ENCODE measurements around the gene FTCDNL1.

Gene FTCDNL1

GRCh38 chr2:199850718-199851500, at the start of gene FTCDNL1:
TSS of gene FTCDNL1 (minus strand) at chr2:199851192. CDS start at chr2:199848962, 2,230 bp downstream.
- peak; percentile 45 for DNase-seq

- DNase-seq: no peak
Observed at GRCh38 chr2:199896617-199897016, 45.6 kb upstream of the FTCDNL1 start.

GRCh38 chr2:199895406-199895805, 44.4 kb upstream of the FTCDNL1 start:
- DNase-seq: no peak

- no peak for DNase-seq
Observed at GRCh38 chr2:199883474-199884212, 32.7 kb upstream of the FTCDNL1 start.

DNA sequence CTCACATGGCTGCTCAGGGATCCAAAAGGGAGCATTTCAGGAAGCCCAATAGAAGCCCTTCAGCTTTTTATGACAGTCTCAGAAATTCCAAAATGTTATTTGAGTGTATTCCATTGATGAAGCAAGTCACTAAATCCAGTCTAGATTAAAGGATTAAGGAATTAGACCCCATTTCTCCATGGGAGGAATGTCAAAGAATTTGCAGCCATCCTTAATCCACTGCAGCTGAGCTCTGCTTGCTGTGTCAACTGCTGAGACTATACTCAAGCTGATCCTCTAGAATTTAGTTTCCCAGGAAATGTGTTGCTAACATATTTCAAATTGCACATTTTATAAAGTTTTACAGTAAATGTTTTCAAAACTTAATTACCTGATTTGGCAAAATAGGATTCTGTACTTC, 31.7 kb upstream of the FTCDNL1 start:
- no peak for DNase-seq

DNA sequence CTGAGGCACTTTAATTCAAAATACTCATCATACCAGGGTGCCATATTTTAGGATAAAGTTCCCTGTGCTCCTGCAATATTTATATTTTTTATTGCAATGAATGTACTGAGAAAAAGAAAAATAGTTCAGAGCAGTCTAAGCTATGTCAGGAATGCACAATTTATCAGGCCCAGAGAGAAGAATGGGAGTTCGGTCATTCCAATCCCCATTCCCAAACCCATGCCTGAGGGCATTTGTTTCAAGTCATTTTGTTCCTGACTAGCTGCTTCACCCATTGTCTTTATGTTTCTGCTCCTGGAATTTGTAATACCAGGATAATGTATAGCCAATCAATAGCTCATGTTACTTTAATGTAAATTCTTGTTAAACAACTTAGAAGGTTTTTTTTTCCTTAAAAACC, 24.4 kb upstream of the FTCDNL1 start:
- no peak for DNase-seq

DNA sequence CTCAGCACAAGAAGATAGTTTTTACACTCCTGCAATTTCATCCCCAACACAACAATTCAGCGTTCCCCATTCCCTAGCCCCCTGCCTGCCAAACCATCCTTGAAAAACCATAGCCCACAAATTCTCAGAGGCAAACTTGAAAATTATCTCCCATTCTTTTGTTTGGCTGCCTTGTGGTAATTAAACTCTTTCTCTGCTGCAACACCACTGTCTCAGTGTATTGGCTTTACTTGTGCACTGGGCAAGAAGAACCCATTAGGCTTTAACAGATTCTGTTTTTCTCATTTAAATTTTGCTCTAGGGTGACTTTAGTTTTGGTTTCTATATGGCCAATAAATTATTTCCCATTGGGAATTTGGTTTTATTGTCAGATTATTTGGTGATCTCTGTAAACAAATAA, 23.2 kb upstream of the FTCDNL1 start:
- DNase-seq: no peak

- DNase-seq: no peak
Observed at GRCh38 chr2:199870581-199870980, 19.6 kb upstream of the FTCDNL1 start.

DNA sequence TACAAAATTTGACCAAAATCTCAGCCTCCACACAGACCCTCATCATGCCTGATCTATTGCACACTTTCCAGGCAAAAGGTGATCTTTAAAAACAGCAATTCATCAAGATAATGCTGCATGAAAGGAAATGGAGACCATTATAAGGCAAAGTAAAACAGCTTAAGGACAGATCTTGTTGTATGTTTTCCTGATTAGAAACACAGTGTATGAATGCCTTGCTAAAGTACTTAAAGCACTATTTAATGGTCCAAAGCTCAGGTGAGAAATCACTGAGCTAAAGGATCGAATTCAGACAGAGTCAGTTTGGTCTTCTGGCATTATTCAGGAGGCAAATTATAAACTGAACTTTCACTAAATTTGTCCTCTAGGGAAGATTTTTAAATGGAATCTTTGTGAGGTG, 18.7 kb upstream of the FTCDNL1 start:
- no peak for DNase-seq

DNA sequence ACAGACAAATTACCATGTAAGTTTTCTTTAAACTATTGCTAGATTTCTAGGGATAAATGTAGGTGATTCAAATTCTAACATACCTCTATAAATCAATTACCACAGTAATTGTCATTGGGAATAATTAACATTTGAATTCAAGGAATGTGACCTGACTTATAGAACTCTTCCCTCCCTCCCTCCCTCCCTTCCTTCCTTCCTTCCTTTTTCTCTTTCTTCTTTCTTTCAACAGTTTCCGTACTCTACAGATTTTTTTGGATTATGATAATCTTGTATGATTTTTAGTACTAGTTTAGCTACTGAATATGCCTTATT, 18.2 kb upstream of the FTCDNL1 start:
- DNase-seq: no peak

- no peak for DNase-seq
Observed at GRCh38 chr2:199868431-199869226, 17.6 kb upstream of the FTCDNL1 start.

GRCh38 chr2:199865905-199866304, 14.9 kb upstream of the FTCDNL1 start:
- DNase-seq: no peak

- peak; percentile 7 for DNase-seq
Observed at GRCh38 chr2:199862788-199863187, 11.8 kb upstream of the FTCDNL1 start.

DNA sequence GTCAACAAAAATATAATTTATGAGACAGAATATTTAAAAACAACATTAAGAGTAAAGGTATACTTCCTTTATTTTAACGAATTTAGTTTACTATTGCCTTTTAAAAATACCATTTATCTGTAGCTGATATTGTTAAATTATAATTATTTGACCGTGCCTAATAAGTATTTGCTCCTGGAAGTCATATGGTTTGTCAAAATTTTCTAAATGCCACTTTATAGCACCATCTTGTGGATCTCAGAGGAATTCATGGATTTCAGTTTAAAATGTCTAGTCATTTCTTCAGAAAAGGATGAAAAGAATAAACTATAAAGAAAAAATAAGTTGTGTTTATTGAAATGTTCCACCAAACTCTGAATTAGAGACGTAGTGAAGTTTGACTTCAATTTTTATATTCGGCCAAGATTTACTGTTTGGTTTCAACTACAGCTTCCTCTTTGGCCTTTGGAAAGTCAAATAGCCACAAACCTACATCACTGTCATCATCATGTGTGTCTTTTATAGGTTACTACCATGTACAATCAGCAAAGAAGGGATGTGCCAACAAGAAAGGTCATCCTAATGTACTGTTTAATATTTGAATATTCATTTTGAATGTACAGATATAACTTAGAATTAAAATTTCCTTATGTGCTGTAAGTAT, 10.3 kb upstream of the FTCDNL1 start:
- peak; percentile 45 for DNase-seq

GRCh38 chr2:199855812-199856211, 4.8 kb upstream of the FTCDNL1 start:
- DNase-seq: no peak

DNA sequence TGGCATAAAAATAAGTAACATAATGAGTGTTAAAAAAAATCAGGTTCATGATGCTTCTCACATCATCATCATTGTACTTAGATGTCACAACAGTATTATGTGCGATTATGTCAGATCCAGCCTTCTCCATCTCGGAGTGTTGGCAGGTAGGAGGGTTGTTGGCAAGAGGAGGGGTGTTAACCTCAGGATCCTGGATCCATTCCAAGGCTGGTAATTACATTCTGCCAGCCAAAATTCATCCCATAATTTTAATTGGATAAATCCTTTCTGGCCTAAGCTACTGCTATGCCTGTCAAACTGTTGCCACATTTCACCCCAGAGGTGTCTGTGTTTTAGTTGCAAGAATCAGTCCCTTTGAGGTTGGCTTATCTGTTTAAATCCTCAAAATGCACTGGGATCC, 891 bp upstream of the FTCDNL1 start:
- DNase-seq: no peak

DNA sequence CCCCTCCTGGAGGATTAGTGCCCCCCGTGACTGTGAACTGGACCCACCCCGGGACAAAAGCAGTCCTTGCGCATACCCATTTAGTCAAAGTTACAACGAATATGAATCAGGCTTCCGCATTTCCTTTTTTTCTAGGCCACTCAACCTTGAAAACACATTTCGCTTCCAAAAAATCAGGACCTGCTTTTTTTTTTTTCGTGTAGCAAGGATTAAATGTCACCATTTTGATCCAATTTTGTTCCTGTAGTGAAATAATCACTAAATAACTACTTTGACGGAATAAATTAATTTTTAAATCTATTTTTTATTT, 464 bp upstream of the FTCDNL1 start:
- no peak for DNase-seq

DNA sequence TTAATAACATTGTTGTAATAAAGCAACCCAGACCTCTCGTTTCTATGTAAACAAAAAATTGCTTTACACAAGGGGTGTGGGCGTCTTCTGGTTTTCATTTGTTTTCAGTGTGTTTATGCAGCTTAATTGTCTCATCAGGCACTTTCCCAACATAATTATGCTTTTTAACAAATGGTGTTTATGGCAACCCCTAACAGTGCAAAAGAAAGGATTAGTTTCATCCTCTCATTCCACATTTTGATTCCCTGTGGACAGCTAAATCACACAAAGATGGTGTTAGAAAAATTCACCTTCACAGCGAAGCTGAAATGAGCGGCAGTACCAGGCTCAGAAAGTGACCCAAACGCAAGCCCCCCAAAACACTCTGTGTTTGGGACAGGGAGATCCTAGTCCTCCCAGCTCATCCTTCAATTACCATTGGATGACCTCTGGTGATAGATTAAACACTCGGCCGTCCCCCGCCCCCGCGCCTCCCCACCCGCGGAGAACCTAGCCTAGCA, 724 bp downstream of the FTCDNL1 start:
- no peak for DNase-seq

- no peak for DNase-seq
Observed at GRCh38 chr2:199848389-199849130, 2.4 kb downstream of the FTCDNL1 start.

- DNase-seq: no peak
Observed at GRCh38 chr2:199847181-199847864, 3.7 kb downstream of the FTCDNL1 start.

DNA sequence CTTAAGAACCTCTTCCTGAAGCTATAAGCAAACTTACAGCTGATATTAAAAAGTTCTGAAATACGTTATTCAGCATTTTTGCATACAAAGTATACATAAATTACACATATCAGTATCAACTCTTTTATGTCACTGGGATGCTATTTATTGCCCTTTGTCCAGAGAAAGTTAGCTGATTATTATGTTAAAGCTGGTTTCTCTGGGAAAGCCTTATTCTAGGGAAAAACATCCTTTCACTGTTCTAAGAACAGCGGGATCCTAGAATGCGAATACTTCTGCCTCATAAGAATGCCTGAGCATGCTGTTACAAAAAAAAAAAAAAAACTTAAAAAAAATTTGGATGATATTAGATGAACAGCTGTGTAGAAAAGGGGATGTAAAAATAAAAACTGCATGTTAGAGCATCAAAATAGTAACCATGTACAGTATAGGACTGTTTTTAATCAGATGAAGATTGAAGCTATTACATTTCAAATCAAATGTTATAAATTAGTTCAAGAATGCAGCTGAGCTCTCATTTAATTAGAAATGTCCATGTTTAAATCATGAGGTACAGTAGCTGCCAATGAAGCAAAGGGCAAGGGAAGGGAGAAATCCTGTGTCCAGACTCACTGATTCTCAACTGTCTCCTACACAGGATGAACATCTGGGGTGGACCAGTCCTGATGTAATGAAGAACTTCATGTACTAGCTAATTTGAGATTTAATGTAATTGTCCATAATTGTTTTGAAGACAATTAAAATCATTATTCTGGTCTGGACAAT, 8.2 kb downstream of the FTCDNL1 start:
- DNase-seq: no peak

Data from HCEC 1CT (cell line).